Esophagus muscularis mucosa (tissue), 4 donors: Measurements from ENCODE around the gene AHI1.

Experiments
- CTCF ChIP-seq, 3 experiments: fragments of 200-600 bp in 2 of 3; fragments of 450-650 bp in 1 of 3; sonication (generic) in 2 of 3; IDR thresholded peaks; one replicate each; pipeline ENCODE4 v1.5.1; 2017 to 2019; ENCODE audit warnings: antibody characterized with exemption in 3 of 3, mild to moderate bottlenecking in 2 of 3, moderate library complexity in 1 of 3
- EP300 ChIP-seq: sonication (generic); formaldehyde crosslinking; IDR thresholded peaks from one replicate; pipeline ENCODE4 v1.6.1; 2017; ENCODE audit warnings: antibody characterized with exemption
- POLR2A ChIP-seq: fragments of 450-650 bp; IDR thresholded peaks from one replicate; pipeline ENCODE4 v1.6.1; 2017; ENCODE audit warnings: antibody characterized with exemption, moderate library complexity, mild to moderate bottlenecking, low read depth
- POLR2AphosphoS5 ChIP-seq, 2 donors: sonication (generic); formaldehyde crosslinking; IDR thresholded peaks; one replicate each; pipeline ENCODE4 v1.6.1; 2017; ENCODE audit warnings: antibody characterized with exemption in 2 of 2

GRCh38 chr6:135261872-135262725, 235.4 kb downstream of the AHI1 start:
- TF ChIP-seq POLR2A (no peak), CTCF (IDR thresholded peaks at IDR 0.05) (no peak), POLR2AphosphoS5 (IDR thresholded peaks at IDR 0.05) (no peak), EP300 (no peak)
